HepG2 (cell line): Measurements from ENCODE around the gene DYNC1LI2. TPM values are rescaled to one million over a fixed set of nuclear protein-coding genes. Genes with fewer than 3 reads are reported as not detected.

Source experiments
- BRF2 ChIP-seq: sonication (generic); formaldehyde crosslinking; IDR thresholded peaks from 2 replicates; pipeline ENCODE4 v1.8.1; 2022; ENCODE audit warnings: mild to moderate bottlenecking, missing genetic modification reagents
- CEBPG ChIP-seq: IDR thresholded peaks from 2 replicates; pipeline ENCODE4 v1.6.1; 2016
- CREB1 ChIP-seq, 2 experiments: fragments of 450-650 bp in 1 of 2; IDR thresholded peaks; 2 replicates each; pipeline ENCODE4 v1.6.1; 2016 to 2017; ENCODE audit warnings: control low read depth in 1 of 2, mild to moderate bottlenecking in 1 of 2, missing compliant biosample characterization in 1 of 2, missing genetic modification characterization in 1 of 2
- DMAP1 ChIP-seq: IDR thresholded peaks from 2 replicates; pipeline ENCODE4 v1.6.1; 2016
- DNMT1 ChIP-seq: sonication (generic); formaldehyde crosslinking; IDR thresholded peaks from 2 replicates; pipeline ENCODE4 v1.5.1; 2020; ENCODE audit warnings: mild to moderate bottlenecking, missing genetic modification reagents
- FOXA1 ChIP-seq, 2 experiments: fragments of 450-650 bp in 1 of 2; sonication (generic) in 1 of 2; formaldehyde crosslinking in 1 of 2; IDR thresholded peaks; 2 replicates each; pipeline versions ENCODE4 v1.4.0 to v1.6.1; 2016 to 2020; ENCODE audit warnings: missing genetic modification reagents in 1 of 2
- FOXA3 ChIP-seq: IDR thresholded peaks from 2 replicates; pipeline ENCODE4 v1.6.1; 2016; ENCODE audit warnings: missing genetic modification reagents, missing compliant biosample characterization
- GATAD1 ChIP-seq: IDR thresholded peaks from 2 replicates; pipeline ENCODE4 v1.6.1; 2016; ENCODE audit warnings: missing genetic modification reagents, missing compliant biosample characterization
- HNRNPUL1 ChIP-seq: fragments of 200-400 bp; formaldehyde crosslinking; IDR thresholded peaks from 2 replicates; pipeline ENCODE4 v1.6.1; 2017; ENCODE audit warnings: low read depth, mild to moderate bottlenecking, low read length, moderate library complexity
- MAZ ChIP-seq, 2 experiments: sonication (generic) in 1 of 2; formaldehyde crosslinking in 1 of 2; IDR thresholded peaks; 2 replicates each; pipeline versions ENCODE4 v1.5.0 to v1.6.1; 2012 to 2020; ENCODE audit warnings: low read depth in 2 of 2, mild to moderate bottlenecking in 2 of 2, borderline replicate concordance in 1 of 2, improper control_type of control experiment in 1 of 2, low read length in 1 of 2, missing genetic modification reagents in 1 of 2, moderate library complexity in 1 of 2
- PHF20 ChIP-seq: sonication (generic); formaldehyde crosslinking; IDR thresholded peaks from 2 replicates; pipeline ENCODE4 v1.5.0; 2020; ENCODE audit warnings: mild to moderate bottlenecking, missing genetic modification reagents
- REXO4 ChIP-seq: sonication (generic); formaldehyde crosslinking; IDR thresholded peaks from 2 replicates; pipeline ENCODE4 v1.8.0; 2022; ENCODE audit warnings: missing genetic modification reagents, mild to moderate bottlenecking, borderline replicate concordance
- RXRB ChIP-seq: IDR thresholded peaks from 2 replicates; pipeline ENCODE4 v1.6.1; 2016; ENCODE audit warnings: borderline replicate concordance, missing genetic modification reagents, missing compliant biosample characterization
- TBX2 ChIP-seq: sonication (generic); formaldehyde crosslinking; IDR thresholded peaks from 2 replicates; pipeline ENCODE4 v1.5.0; 2020; ENCODE audit warnings: missing genetic modification reagents, mild to moderate bottlenecking, borderline replicate concordance
- TCF7L2 ChIP-seq: IDR thresholded peaks from 2 replicates; pipeline ENCODE4 v1.6.1; 2011; ENCODE audit warnings: mild to moderate bottlenecking, low read depth, low read length, moderate library complexity
- ZNF318 ChIP-seq: sonication (generic); formaldehyde crosslinking; IDR thresholded peaks from 2 replicates; pipeline ENCODE4 v1.4.0; 2020; ENCODE audit warnings: mild to moderate bottlenecking, missing genetic modification reagents
- ZNF550 ChIP-seq: sonication (generic); formaldehyde crosslinking; IDR thresholded peaks from 2 replicates; pipeline ENCODE4 v1.4.0; 2020; ENCODE audit warnings: mild to moderate bottlenecking, missing genetic modification reagents, borderline replicate concordance
- ZNF784 ChIP-seq: sonication (generic); formaldehyde crosslinking; IDR thresholded peaks from 2 replicates; pipeline ENCODE4 v1.5.1; 2020; ENCODE audit warnings: missing genetic modification reagents, mild to moderate bottlenecking, borderline replicate concordance
- ZNF83 ChIP-seq: sonication (generic); formaldehyde crosslinking; IDR thresholded peaks from 2 replicates; pipeline ENCODE4 v1.4.0; 2020; ENCODE audit warnings: missing genetic modification reagents, mild to moderate bottlenecking, borderline replicate concordance
- polyA plus RNA-seq, 8 experiments: library from polyadenylated mRNA; depleted of rRNA in 3 of 8; stranded (reverse) in 7 of 8; unstranded in 1 of 8; fragments of >200 nt; fragmentation: Illumina TruSeq in 4 of 8; extraction: Trizol in 4 of 8; gene quantifications; 2 replicates each; pipeline versions ENCODE4 v1.2.1 to v1.2.3, GENCODE V29; 2011 to 2016; ENCODE audit warnings: low read depth in 4 of 8, missing spikeins in 1 of 8, mixed read lengths in 1 of 8; ENCODE audit not compliant: insufficient read depth in 1 of 8
- total RNA-seq, 5 experiments: library from RNA; depleted of rRNA; stranded (reverse); fragments of >200 nt; fragmentation: Illumina TruSeq; extraction: Trizol; gene quantifications; 2 replicates each; pipeline ENCODE4 v1.2.3, GENCODE V29; 2016; ENCODE audit warnings: low read depth in 1 of 5

Gene DYNC1LI2
- total and polyA plus RNA-seq, 2 of the 13 experiments (the other 11 are each of a cell fraction or from before 2014, with no cell fraction given): 65.5 to 135 TPM

GRCh38 chr16:66751303-66751991 is at the start of gene DYNC1LI2 (continued):
- no peak for TF ChIP-seq BRF2
- no peak for TF ChIP-seq ZNF550
- TF ChIP-seq ZNF784 (CRISPR knock-in tag): peak; percentile 45; the same call in 1 of the 2 replicates
- no peak for TF ChIP-seq CEBPG (CRISPR knock-in tag)
- no peak for TF ChIP-seq RXRB
- no peak for TF ChIP-seq FOXA3 (CRISPR knock-in tag)
- no peak for TF ChIP-seq FOXA1 (IDR thresholded peaks at IDR 0.05)
- no peak for TF ChIP-seq FOXA1 (CRISPR knock-in tag; IDR thresholded peaks at IDR 0.05)
- TF ChIP-seq HNRNPUL1: no peak
- peak; percentile 74 for TF ChIP-seq PHF20 (CRISPR knock-in tag)
- TF ChIP-seq GATAD1 (CRISPR knock-in tag): peak; percentile 63
- peak; percentile 53; the same call in 1 of the 2 replicates for TF ChIP-seq MAZ (IDR thresholded peaks at IDR 0.05; ENCODE audit: borderline replicate concordance, low read depth, low read length)
- TF ChIP-seq MAZ (CRISPR knock-in tag; IDR thresholded peaks at IDR 0.05; ENCODE audit: low read depth): peak; percentile 95
- no peak for TF ChIP-seq CREB1 (IDR thresholded peaks at IDR 0.05)
- no peak for TF ChIP-seq CREB1 (CRISPR knock-in tag; IDR thresholded peaks at IDR 0.05)
- peak; percentile 59 for TF ChIP-seq TBX2 (CRISPR knock-in tag)
- TF ChIP-seq ZNF318 (CRISPR knock-in tag): no peak; the same call in 1 of the 2 replicates
- peak; percentile 22 for TF ChIP-seq DMAP1 (CRISPR knock-in tag)
- 0 out of 2 replicates have a peak, but pooled peaks have one; percentile 77 for TF ChIP-seq DNMT1 (CRISPR knock-in tag)
- TF ChIP-seq ZNF83: peak; percentile 41; the same call in 1 of the 2 replicates
- no peak for TF ChIP-seq REXO4 (CRISPR knock-in tag)
- no peak for TF ChIP-seq TCF7L2
